ENCODE results near the gene FCER1G.

Gene FCER1G

DNA sequence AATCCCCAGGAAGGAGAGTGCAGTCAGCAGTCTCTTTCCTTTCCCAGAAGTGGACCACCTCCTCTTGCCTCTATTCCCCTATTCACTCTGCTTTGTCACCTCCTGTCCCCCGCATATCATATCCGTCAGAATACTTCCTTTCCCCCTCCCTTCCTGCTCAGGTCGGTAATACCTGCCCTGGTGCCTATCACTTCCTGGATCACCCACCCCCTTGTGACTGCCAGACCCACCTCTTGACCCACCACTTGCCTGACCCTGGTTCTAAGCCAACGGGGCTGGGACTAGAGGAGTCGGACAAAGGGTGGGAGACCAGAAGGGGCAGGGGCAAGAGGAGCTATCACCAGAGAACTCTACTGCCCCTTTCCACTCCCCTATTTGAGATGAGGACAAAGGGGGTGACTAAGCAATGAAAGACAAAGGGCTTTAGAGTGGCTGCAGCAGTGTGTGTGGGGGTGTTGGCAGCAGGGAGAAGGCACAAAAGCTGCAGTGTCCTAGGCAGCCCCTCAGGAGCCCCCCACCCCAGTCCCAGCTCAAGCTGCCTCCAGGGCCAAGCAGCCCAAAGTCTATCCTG lies 14.6 kb upstream of the FCER1G start:
- Histone ChIP-seq H3K9me2 (ENCODE audit: low read depth, low read length) (no peaks in the 10 kb centered on the region), H3K9ac (ENCODE audit: low read length) (no peak overlapping the region), H2AFZ (ENCODE audit: low read length) (no peak overlapping the region), H3K4me1 (ENCODE audit: insufficient read depth, low read length, severe bottlenecking) (peaks cover 21% of the 10 kb centered on the region), H3K4me3 (ENCODE audit: low read depth, low read length, poor library complexity, severe bottlenecking) (no peak overlapping the region), H3K36me3 (ENCODE audit: insufficient read depth, low read length) (peaks cover 17% of the 10 kb centered on the region), H3K4me2 (ENCODE audit: low read length) (no peak overlapping the region), H3K27ac (ENCODE audit: low read depth, low read length, poor library complexity, severe bottlenecking) (no peak overlapping the region), H3K27me3 (ENCODE audit: insufficient read depth, low read length) (no peaks in the 10 kb centered on the region), H3K9me3 (ENCODE audit: low read length) (no peaks in the 10 kb centered on the region), H4K20me1 (ENCODE audit: insufficient read depth, low read length) (no peaks in the 10 kb centered on the region), H3K79me2 (ENCODE audit: insufficient read depth, low read length) (no peaks in the 10 kb centered on the region), H3F3A (ENCODE audit: insufficient read depth, low read length) (no peaks in the 10 kb centered on the region)
- TF ChIP-seq EZH2 (IDR thresholded peaks at IDR 0.05; ENCODE audit: borderline replicate concordance, low read length): no peak
- TF ChIP-seq, protein P1, sequence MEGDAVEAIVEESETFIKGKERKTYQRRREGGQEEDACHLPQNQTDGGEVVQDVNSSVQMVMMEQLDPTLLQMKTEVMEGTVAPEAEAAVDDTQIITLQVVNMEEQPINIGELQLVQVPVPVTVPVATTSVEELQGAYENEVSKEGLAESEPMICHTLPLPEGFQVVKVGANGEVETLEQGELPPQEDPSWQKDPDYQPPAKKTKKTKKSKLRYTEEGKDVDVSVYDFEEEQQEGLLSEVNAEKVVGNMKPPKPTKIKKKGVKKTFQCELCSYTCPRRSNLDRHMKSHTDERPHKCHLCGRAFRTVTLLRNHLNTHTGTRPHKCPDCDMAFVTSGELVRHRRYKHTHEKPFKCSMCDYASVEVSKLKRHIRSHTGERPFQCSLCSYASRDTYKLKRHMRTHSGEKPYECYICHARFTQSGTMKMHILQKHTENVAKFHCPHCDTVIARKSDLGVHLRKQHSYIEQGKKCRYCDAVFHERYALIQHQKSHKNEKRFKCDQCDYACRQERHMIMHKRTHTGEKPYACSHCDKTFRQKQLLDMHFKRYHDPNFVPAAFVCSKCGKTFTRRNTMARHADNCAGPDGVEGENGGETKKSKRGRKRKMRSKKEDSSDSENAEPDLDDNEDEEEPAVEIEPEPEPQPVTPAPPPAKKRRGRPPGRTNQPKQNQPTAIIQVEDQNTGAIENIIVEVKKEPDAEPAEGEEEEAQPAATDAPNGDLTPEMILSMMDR (IDR thresholded peaks at IDR 0.05; ENCODE audit: low read length): no peak

DNA sequence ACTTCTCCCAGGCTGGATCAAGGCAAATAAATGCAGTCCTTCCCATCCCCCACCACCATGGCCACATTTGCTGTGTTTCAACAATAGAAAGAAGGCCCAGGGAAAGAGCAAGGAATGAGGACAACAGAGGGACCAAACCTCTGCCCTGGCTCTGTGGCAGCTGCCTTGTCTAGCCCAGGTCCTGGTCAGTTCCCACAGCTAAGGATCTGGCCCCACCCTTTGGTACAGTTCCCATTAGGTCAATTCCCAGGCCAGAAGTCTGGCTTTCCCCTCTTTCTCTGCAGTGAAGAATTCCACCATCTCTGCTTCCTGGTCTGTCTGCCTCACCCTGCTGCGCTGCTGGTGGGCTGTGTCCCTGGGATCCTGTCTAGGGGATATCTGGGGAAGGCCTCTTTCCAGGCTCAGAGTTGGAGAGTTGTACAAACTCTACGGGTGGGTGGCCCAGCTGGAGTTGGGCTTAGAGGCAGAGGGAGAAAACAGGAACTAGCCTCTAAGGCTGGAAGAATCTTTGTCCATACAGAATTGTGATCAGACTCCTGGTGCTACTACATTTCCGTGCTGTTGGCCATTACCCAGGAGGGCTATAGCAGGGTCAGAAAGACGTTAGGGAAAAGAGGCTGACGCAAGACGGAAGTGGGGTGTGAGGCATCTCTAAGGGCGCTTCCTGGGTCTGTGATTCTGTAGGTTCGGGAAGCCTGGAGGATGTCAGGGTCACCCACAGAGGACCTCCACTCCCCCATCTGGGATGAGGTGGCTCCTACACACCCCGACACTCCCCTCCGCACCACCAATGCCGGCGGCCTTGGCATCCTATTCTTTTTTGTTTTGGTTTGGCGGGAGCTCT lies 13.9 kb upstream of the FCER1G start:
- Histone ChIP-seq H3K9me3 (ENCODE audit: low read length) (no peaks in the 10 kb centered on the region), H3K9me2 (ENCODE audit: low read depth, low read length) (no peaks in the 10 kb centered on the region), H3K79me2 (ENCODE audit: insufficient read depth, low read length) (no peaks in the 10 kb centered on the region), H4K20me1 (ENCODE audit: insufficient read depth, low read length) (no peaks in the 10 kb centered on the region), H3F3A (ENCODE audit: insufficient read depth, low read length) (no peaks in the 10 kb centered on the region), H3K9ac (ENCODE audit: low read length) (peak overlapping the region; percentile 91), H3K27me3 (ENCODE audit: insufficient read depth, low read length) (no peaks in the 10 kb centered on the region), H3K4me3 (ENCODE audit: low read depth, low read length, poor library complexity, severe bottlenecking) (peak overlapping the region; percentile 84), H2AFZ (ENCODE audit: low read length) (peak overlapping the region; percentile 27), H3K4me1 (ENCODE audit: insufficient read depth, low read length, severe bottlenecking) (peaks cover 21% of the 10 kb centered on the region), H3K4me2 (ENCODE audit: low read length) (peak overlapping the region; percentile 77), H3K27ac (ENCODE audit: low read depth, low read length, poor library complexity, severe bottlenecking) (peak overlapping the region; percentile 63), H3K36me3 (ENCODE audit: insufficient read depth, low read length) (peaks cover 22% of the 10 kb centered on the region)
- TF ChIP-seq, protein P1 (IDR thresholded peaks at IDR 0.05; ENCODE audit: low read length): no peak
- no peak for TF ChIP-seq EZH2 (IDR thresholded peaks at IDR 0.05; ENCODE audit: borderline replicate concordance, low read length)

DNA sequence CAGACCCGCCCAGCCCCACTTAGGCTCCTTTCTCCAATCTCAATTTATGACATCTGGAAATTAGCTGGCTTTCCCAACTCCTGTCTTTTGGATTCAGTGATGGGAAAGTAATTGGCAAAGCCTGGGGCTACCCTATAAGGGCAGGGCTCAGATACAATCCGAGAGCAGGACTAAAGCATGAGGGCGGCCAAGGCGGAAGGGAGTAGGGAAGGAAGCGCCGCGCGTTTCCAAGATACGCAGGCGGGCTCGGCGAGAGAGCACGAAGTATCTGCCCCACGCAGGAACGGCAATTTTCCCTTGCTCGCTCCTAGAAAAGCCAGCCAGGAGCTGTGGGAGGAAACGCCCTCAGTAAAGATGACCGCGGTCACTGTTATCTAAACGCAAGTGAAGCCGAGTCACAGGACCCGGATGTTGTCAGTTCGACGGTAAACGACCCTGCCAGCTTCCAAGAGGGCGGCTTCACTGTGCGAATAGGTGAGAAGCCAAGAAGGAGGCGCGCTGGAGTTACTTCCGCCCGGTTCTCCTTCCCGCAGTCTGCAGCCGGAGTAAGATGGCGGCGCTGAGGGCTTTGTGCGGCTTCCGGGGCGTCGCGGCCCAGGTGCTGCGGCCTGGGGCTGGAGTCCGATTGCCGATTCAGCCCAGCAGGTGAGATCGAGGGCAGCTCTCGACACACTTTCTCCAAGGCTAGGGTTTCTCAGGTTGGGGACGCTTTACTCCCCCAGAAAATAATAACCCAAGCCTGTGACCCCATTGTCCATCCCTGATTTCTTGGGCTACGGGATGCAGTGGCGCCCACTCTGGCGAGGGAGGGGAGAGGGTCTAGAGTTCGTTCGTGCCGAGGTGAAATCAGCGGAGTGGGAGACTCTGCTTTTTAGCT lies 13.0 kb upstream of the FCER1G start, which contains the start of gene NDUFS2:
Gene NDUFS2 (plus strand): TSS at position 532 of the 877 bp plus-strand sequence. CDS start 19 bp downstream, at position 551.
- Histone ChIP-seq H4K20me1 (ENCODE audit: insufficient read depth, low read length) (no peaks in the 10 kb centered on the region), H3K9me2 (ENCODE audit: low read depth, low read length) (no peaks in the 10 kb centered on the region), H3K4me1 (ENCODE audit: insufficient read depth, low read length, severe bottlenecking) (peaks cover 21% of the 10 kb centered on the region), H3K36me3 (ENCODE audit: insufficient read depth, low read length) (peaks cover 31% of the 10 kb centered on the region), H3F3A (ENCODE audit: insufficient read depth, low read length) (no peaks in the 10 kb centered on the region), H3K9ac (ENCODE audit: low read length) (peak within 1 kb of the TSS; percentile 91), H3K27me3 (ENCODE audit: insufficient read depth, low read length) (no peaks in the 10 kb centered on the region), H3K9me3 (ENCODE audit: low read length) (no peaks in the 10 kb centered on the region), H3K27ac (ENCODE audit: low read depth, low read length, poor library complexity, severe bottlenecking) (peak within 1 kb of the TSS; percentile 77), H3K4me3 (ENCODE audit: low read depth, low read length, poor library complexity, severe bottlenecking) (peak within 1 kb of the TSS; percentile 84), H3K4me2 (ENCODE audit: low read length) (peak within 1 kb of the TSS; percentile 77), H3K79me2 (ENCODE audit: insufficient read depth, low read length) (no peaks in the 10 kb centered on the region), H2AFZ (ENCODE audit: low read length) (peak within 1 kb of the TSS; percentile 27)
- no peak for TF ChIP-seq EZH2 (IDR thresholded peaks at IDR 0.05; ENCODE audit: borderline replicate concordance, low read length)
- TF ChIP-seq, protein P1 (IDR thresholded peaks at IDR 0.05; ENCODE audit: low read length): peak; percentile 53
